ENCODE results near the gene RTN4RL1.

Gene RTN4RL1

DNA sequence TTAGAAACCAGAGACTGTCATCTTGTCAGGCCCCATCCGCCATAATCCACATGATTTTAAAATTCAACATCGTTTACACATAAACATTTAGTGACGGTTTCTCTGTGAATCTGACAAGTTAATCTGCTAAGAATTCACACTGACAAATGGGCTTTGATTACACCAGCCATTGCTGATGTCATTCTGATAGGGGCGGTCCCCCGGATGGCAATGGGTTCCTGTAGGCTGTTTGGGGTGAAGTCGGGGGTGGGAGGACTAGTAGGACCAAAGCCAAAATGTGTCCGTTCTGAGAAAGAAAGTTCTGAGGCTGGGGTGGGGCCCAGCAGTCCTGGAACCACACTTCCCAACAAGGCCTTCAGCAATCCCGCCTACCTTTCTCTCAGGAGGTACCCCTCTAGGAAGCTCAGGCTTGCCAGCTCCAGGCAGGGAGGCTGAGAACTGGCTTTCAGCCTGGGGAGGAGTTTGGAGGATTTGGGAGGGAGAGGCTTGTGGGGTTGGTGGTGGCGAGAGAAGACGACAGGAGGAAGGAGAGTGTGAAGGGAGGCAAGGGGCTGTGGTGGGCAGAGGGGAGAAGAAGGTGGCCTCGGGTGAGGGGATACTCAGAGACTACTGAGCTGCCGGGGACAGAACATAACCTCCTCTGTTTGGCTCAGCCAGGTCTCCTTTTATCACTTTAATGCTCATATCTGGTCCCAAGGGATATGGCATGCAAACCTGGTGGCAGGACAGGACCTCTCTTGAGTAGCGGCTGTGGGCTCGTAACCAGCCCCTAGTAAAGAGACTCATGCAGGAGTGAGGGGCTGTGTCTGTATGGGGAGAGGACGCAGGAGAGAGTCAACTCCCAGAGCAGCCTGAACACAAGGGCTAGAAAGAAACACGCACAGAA lies 38.4 kb upstream of the RTN4RL1 start:
- no peak overlapping the region for H3K4me2 ChIP-seq (ENCODE audit: low read depth, low read length, poor library complexity, severe bottlenecking)

DNA sequence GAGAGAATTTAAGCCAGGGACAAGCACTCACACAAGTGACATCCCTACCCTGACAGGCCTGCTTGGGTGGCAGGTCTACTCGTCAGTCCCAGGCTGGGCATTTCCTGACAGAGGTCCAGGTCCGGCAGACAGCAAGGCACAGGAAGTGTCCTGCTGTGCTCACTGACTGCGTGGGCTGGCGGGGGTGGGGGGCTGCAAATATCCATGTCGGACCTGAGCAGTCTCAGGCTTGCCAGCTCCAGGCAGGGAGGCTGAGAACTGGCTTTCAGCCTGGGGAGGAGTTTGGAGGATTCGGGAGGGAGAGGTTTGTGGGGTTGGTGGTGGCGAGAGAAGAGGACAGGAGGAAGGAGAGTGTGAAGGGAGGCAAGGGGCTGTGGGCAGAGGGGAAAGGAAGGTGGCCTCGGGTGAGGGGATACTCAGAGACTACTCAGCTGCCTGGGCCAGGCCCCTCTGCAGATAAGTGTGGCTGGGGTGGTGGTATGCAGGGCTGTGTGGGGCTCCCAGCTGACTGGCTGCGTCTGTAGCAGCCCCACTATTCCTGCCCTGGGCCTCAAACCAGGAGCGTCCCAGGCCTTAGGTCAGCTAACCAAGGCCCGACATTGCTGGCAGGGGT lies 37.5 kb upstream of the RTN4RL1 start:
- H3K4me2 ChIP-seq (ENCODE audit: low read depth, low read length, poor library complexity, severe bottlenecking), result no peak overlapping the region
- H3K36me3 ChIP-seq (ENCODE audit: insufficient read depth, low read length), result peaks cover 75% of the 10 kb centered on the region; the same call in 1 of the 2 replicates
- H3K9ac ChIP-seq (ENCODE audit: low read depth, low read length, poor library complexity, severe bottlenecking), result no peak overlapping the region

More for the DNA sequence above, 38.4 kb upstream of the RTN4RL1 start:
- no peak for TF ChIP-seq EZH2phosphoT487 (IDR thresholded peaks at IDR 0.05; ENCODE audit: borderline replicate concordance)
- TF ChIP-seq, protein P1, sequence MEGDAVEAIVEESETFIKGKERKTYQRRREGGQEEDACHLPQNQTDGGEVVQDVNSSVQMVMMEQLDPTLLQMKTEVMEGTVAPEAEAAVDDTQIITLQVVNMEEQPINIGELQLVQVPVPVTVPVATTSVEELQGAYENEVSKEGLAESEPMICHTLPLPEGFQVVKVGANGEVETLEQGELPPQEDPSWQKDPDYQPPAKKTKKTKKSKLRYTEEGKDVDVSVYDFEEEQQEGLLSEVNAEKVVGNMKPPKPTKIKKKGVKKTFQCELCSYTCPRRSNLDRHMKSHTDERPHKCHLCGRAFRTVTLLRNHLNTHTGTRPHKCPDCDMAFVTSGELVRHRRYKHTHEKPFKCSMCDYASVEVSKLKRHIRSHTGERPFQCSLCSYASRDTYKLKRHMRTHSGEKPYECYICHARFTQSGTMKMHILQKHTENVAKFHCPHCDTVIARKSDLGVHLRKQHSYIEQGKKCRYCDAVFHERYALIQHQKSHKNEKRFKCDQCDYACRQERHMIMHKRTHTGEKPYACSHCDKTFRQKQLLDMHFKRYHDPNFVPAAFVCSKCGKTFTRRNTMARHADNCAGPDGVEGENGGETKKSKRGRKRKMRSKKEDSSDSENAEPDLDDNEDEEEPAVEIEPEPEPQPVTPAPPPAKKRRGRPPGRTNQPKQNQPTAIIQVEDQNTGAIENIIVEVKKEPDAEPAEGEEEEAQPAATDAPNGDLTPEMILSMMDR (conservative IDR thresholded peaks at IDR 0.05; ENCODE audit: low read length), result no peak
- Histone ChIP-seq H3K4me1 (ENCODE audit: insufficient read depth, low read length, poor library complexity, severe bottlenecking) (no peaks in the 10 kb centered on the region), H3K9me2 (replicated peaks; ENCODE audit: low read depth, low read length) (no peaks in the 10 kb centered on the region), H3K79me2 (ENCODE audit: insufficient read depth, low read length) (no peaks in the 10 kb centered on the region), H3K9ac (ENCODE audit: low read depth, low read length, poor library complexity, severe bottlenecking) (no peak overlapping the region), H2AFZ (ENCODE audit: low read length) (no peak overlapping the region), H3K36me3 (ENCODE audit: insufficient read depth, low read length) (peaks cover 83% of the 10 kb centered on the region; the same call in 1 of the 2 replicates), H4K20me1 (ENCODE audit: insufficient read depth, low read length, poor library complexity, severe bottlenecking) (no peaks in the 10 kb centered on the region), H3F3A (ENCODE audit: low read depth) (no peaks in the 10 kb centered on the region), H3K9me3 (ENCODE audit: insufficient read depth, low read depth, low read length) (no peaks in the 10 kb centered on the region), H3K27me3 (ENCODE audit: insufficient read depth, low read length, poor library complexity, severe bottlenecking) (no peaks in the 10 kb centered on the region), H3K4me3 (ENCODE audit: low read length, poor library complexity, severe bottlenecking) (no peak overlapping the region)

DNA sequence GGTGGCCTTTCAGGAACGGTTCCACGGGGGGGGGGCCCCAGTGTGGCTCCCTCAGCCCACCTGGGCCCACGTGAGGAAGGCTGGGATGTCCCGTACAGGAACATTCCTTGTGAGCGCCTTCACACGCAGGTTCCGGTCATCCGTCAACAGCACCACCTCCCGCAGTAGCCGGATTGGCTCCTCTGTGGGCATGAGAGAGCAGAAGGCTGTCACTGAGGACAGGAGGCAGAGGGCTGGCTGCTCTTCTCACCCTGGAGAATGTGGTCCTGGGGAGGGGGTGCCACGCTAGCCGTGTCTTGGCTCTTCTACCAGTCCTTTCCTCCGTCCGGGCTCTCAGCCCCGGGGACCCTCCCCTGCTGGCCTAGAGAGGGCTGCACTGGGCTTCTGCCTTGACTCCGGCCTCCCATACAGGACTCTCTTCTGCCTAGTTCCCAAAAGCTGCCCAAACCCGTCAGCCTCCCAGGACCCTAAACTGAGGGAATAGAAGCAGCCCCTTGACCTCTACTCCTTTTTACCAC lies 36.4 kb upstream of the RTN4RL1 start:
- no peak overlapping the region for H3K4me2 ChIP-seq (ENCODE audit: low read depth, low read length, poor library complexity, severe bottlenecking)
- H2AFZ ChIP-seq (ENCODE audit: low read length), result no peak overlapping the region
- H3K9ac ChIP-seq (ENCODE audit: low read depth, low read length, poor library complexity, severe bottlenecking), result no peak overlapping the region
- H3K27me3 ChIP-seq (ENCODE audit: insufficient read depth, low read length, poor library complexity, severe bottlenecking), result no peaks in the 10 kb centered on the region
- H3K9me3 ChIP-seq (ENCODE audit: insufficient read depth, low read depth, low read length), result no peaks in the 10 kb centered on the region
- H3K4me3 ChIP-seq (ENCODE audit: low read length, poor library complexity, severe bottlenecking), result no peak overlapping the region
- no peaks in the 10 kb centered on the region for H3F3A ChIP-seq (ENCODE audit: low read depth)
- H3K36me3 ChIP-seq (ENCODE audit: insufficient read depth, low read length), result peaks cover 64% of the 10 kb centered on the region; the same call in 1 of the 2 replicates
- no peaks in the 10 kb centered on the region for H4K20me1 ChIP-seq (ENCODE audit: insufficient read depth, low read length, poor library complexity, severe bottlenecking)
- no peaks in the 10 kb centered on the region for H3K79me2 ChIP-seq (ENCODE audit: insufficient read depth, low read length)
- H3K4me1 ChIP-seq (ENCODE audit: insufficient read depth, low read length, poor library complexity, severe bottlenecking), result no peaks in the 10 kb centered on the region
- no peak for TF ChIP-seq EZH2phosphoT487 (IDR thresholded peaks at IDR 0.05; ENCODE audit: borderline replicate concordance)
- TF ChIP-seq, protein P1 (conservative IDR thresholded peaks at IDR 0.05; ENCODE audit: low read length), result no peak
- H3K9me2 ChIP-seq (replicated peaks; ENCODE audit: low read depth, low read length), result no peaks in the 10 kb centered on the region

More for the DNA sequence above, 37.5 kb upstream of the RTN4RL1 start:
- Histone ChIP-seq H3K27me3 (ENCODE audit: insufficient read depth, low read length, poor library complexity, severe bottlenecking) (no peaks in the 10 kb centered on the region), H3F3A (ENCODE audit: low read depth) (no peaks in the 10 kb centered on the region), H3K79me2 (ENCODE audit: insufficient read depth, low read length) (no peaks in the 10 kb centered on the region), H3K9me2 (replicated peaks; ENCODE audit: low read depth, low read length) (no peaks in the 10 kb centered on the region), H2AFZ (ENCODE audit: low read length) (no peak overlapping the region), H3K9me3 (ENCODE audit: insufficient read depth, low read depth, low read length) (no peaks in the 10 kb centered on the region), H3K4me3 (ENCODE audit: low read length, poor library complexity, severe bottlenecking) (no peak overlapping the region), H3K4me1 (ENCODE audit: insufficient read depth, low read length, poor library complexity, severe bottlenecking) (no peaks in the 10 kb centered on the region), H4K20me1 (ENCODE audit: insufficient read depth, low read length, poor library complexity, severe bottlenecking) (no peaks in the 10 kb centered on the region)
- no peak for TF ChIP-seq EZH2phosphoT487 (IDR thresholded peaks at IDR 0.05; ENCODE audit: borderline replicate concordance)
- TF ChIP-seq, protein P1 (conservative IDR thresholded peaks at IDR 0.05; ENCODE audit: low read length), result no peak

Data from Loucy (cell line).